ENCODE data around the gene PRPF8.

Gene PRPF8

DNA sequence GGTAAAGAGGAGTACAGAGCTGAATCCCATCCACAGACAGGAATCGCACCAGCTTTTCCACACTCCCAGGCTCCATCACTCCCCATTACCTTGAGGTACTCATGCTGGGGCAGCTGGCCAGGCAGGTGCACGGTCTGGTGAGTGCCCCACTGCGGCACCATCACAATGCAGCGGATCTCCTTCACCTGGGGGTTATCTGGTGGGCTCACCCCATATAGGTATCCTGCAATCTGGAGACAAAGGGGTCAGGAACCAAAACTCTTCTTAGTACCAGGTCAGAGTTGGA is 33.2 kb downstream of the PRPF8 start:
- H3K4me3 ChIP-seq (ENCODE audit: low read depth, low read length), result no peak overlapping the region
- no peak for DNase-seq (ENCODE audit: low read depth)
- TF ChIP-seq, protein P1, sequence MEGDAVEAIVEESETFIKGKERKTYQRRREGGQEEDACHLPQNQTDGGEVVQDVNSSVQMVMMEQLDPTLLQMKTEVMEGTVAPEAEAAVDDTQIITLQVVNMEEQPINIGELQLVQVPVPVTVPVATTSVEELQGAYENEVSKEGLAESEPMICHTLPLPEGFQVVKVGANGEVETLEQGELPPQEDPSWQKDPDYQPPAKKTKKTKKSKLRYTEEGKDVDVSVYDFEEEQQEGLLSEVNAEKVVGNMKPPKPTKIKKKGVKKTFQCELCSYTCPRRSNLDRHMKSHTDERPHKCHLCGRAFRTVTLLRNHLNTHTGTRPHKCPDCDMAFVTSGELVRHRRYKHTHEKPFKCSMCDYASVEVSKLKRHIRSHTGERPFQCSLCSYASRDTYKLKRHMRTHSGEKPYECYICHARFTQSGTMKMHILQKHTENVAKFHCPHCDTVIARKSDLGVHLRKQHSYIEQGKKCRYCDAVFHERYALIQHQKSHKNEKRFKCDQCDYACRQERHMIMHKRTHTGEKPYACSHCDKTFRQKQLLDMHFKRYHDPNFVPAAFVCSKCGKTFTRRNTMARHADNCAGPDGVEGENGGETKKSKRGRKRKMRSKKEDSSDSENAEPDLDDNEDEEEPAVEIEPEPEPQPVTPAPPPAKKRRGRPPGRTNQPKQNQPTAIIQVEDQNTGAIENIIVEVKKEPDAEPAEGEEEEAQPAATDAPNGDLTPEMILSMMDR (conservative IDR thresholded peaks at IDR 0.05; ENCODE audit: low read depth, low read length), result no peak

DNA sequence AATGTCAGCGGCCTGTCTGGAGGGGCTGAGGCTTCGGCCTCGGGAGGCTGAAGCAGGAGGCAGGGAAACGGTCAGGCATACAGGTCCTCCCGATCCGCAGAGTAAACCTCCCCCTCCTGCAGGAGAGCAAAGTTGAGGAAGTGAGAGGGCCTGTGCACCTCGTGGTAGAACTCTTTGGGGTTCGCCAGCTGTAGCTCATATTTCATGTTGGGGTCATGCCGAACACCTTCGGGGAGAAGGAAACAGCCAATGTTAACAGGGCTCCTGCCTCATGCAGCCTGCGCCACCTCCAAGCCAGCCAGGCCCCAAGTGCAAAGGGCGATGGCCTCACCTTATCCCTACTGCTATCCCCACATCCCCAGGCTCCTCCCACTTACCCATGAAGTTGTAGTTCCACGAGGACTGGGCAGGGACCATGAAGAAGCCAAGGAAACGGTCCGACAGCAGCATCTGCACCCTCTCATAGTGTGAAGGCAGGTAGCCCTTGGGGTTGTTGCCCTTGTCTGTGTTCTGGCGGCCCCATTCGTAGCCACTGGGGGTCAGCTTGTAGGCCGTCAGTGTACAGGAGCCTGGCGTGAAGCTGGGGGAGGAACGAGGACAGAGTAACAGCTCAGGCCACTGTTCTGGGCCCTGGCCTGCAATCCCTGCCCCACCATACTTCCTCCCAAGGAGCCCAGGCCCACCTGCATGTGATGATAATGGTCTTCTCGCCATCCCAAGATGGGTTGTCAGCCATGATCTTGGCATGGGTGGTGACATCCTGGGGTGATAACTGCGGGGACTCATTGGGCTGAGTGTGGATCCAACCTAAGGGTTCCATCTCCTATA is 33.7 kb downstream of the PRPF8 start:
- no peak for DNase-seq (ENCODE audit: low read depth)
- TF ChIP-seq, protein P1 (conservative IDR thresholded peaks at IDR 0.05; ENCODE audit: low read depth, low read length), result no peak
- H3K4me3 ChIP-seq (ENCODE audit: low read depth, low read length), result no peak overlapping the region

DNA sequence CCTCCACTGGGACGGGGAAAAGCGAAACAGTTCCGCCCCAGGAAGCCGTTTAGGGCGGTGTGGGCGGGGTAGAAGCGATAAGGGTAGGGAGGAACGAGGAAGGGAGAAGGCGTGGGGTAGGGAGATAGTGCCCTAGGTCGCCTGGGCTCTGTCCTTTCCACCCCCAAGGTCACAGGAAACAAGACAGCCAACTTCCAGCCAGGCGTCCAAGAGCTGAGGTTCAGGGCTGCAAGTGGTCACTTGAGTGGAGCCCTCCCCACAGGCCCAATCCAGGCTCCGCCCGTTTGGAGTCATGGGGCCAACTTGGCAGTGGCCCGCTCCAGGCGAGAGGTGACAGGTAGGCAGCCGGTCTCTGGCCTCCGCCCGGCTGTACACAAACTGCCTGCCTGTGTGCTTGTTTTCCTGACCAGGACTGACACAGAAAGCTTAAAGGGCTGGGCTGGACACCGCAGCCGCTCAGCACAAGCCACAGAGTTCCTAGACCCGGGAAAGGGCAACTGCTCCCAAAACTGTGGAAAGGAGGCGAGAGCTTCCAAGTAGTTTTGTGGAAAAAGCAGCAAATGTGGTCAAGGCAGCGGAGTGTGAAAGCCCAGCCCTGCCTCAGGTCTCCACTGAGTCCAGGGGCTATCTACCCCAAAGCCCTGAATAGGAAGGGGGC is 34.7 kb downstream of the PRPF8 start, which contains the start of gene RILP:
Gene RILP (minus strand): TSS at position 23 of the 658 bp plus-strand sequence. CDS start 62 bp downstream, outside the sequence.
- no peak for DNase-seq (ENCODE audit: low read depth)
- H3K4me3 ChIP-seq (ENCODE audit: low read depth, low read length), result peak within 1 kb of the TSS; percentile 68
- TF ChIP-seq, protein P1 (conservative IDR thresholded peaks at IDR 0.05; ENCODE audit: low read depth, low read length), result no peak

DNA sequence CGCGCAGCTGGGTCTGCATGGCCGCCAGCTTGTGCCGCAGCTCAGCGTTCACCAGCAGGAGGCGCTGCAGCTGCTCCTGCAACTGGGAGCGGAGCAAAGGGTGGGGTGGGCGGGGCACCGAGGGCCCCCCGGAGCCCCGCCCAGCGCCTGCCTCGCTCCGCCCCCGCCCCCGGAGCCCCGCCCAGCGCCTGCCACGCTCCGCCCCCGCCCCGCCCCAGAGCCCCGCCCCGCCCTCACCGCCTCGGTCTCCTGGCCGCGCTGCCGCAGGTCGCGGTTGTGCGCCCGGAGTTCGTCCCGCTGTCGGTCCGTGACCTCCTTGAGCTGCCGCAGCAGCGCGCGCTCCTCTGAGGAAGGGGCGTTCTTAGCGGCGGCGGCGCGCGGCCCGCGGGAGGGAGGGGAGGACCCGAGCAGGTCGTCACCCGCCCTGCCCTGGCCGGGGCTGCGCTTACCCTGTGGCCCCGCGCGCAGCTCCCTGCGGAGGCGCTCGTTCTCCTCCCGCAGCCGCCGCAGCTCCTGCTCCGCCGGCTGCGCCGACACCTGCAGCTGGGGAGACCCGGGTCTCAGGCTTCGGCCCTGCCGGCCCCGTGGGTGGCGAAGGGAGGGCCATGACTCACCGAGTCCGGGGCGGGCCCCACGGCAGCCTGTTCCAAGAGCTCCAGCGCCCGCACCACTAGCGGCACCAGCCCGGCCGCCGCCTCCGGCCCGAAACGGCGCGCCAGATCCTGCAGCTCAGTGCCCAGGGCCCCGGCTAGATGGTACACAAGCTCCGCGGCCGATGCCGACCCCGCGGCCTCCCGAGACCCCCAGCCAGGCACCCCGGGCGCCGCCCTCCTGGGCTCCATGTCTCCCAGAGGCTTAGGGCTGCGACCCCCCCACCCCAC is 35.5 kb downstream of the PRPF8 start:
- peak; percentile 97 for DNase-seq (ENCODE audit: low read depth)
- H3K4me3 ChIP-seq (ENCODE audit: low read depth, low read length), result peak overlapping the region; percentile 68
- TF ChIP-seq, protein P1 (conservative IDR thresholded peaks at IDR 0.05; ENCODE audit: low read depth, low read length), result peak; percentile 70

DNA sequence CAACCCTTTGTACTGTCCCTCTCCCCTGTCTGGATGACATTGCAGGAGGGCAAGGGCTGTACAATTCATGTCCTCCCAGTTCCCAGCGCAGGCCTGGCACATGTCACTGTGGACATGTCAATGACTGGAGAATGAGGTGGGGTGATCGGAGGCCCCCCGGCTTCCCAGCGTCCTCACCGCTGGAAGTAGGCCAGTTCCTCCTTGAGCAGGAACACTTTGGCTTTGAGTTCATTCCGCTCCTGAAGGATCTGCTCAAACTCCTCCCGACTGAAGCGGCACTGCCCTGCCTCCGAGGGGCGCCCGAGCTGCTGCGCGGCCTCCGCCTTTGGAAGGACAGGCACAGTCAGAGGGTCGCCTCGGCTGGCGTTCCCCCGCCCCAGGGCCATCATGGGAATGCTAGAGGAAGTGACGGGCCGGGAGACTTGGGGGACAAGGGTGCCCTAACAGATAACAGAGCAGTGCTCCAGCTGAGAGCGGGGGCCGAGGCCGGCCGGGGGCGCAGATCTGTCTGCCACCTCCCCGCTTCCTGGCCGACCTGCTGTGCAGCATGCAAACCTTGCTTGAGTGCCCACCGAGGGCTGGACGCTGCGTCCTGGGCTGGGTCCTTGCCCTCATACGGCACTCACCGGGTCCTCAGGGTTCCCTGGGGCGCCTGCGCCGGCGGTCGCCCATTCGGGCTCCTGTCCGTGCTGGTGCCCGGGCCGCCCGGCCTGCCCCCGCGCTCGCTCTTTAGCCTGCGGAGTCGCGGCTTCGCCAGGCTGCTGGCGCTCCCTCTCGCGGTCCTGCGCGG is 36.3 kb downstream of the PRPF8 start:
- peak overlapping the region; percentile 61 for H3K4me3 ChIP-seq (ENCODE audit: low read depth, low read length)
- DNase-seq (ENCODE audit: low read depth), result no peak
- TF ChIP-seq, protein P1 (conservative IDR thresholded peaks at IDR 0.05; ENCODE audit: low read depth, low read length), result no peak

DNA sequence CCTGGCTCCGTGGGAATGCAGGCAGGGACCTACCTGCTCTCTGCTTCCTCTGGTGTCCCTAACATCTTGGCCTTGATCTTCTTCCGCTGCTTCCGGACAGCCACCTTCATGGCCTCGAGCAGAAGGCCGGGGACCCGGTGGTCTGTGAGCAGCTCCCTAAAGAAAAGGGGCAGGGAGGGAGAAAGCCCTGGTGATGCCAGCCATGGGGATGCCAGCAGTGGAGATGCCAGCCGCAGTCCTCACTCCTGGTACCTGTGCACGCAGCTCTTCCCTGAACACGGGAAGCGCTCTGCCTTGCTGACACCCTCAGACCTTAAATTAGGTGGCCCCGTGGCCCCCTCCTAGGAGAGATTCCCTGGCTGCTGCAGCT is 36.9 kb downstream of the PRPF8 start:
- no peak for DNase-seq (ENCODE audit: low read depth)
- TF ChIP-seq, protein P1 (conservative IDR thresholded peaks at IDR 0.05; ENCODE audit: low read depth, low read length), result no peak
- H3K4me3 ChIP-seq (ENCODE audit: low read depth, low read length), result no peak overlapping the region

Data from choroid plexus epithelial cell (primary cell).